NCI-H345 treated with DMSO at 0.1 percent for 48 hours (cell line): ENCODE data around the gene SCD5.

Experiments used
- DNase-seq: peaks from one replicate; lab custom pipeline; 2025; ENCODE audit not compliant: unreplicated experiment; lab: John Stamatoyannopoulos, UW

The SCD5 gene

DNA sequence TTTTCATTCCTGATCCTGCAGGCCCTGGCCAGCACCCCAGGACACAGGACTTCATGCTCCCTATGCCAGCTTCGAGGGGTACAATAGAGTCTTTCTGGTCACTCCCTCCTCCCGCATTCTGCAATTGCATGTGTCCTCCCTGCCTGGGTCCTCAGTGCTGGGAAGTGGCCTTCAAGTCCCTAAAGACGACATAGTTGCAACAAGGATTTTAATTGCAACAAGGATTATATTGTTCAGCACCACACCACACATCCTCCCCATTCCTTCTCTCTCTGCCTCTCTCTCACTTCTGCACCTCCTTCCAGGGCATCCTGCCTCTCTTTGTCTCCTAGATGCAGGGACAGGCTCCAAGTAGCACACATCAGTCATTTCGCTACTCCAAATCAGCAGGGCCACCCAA lies 25.5 kb downstream of the SCD5 start:
- no peak for DNase-seq

DNA sequence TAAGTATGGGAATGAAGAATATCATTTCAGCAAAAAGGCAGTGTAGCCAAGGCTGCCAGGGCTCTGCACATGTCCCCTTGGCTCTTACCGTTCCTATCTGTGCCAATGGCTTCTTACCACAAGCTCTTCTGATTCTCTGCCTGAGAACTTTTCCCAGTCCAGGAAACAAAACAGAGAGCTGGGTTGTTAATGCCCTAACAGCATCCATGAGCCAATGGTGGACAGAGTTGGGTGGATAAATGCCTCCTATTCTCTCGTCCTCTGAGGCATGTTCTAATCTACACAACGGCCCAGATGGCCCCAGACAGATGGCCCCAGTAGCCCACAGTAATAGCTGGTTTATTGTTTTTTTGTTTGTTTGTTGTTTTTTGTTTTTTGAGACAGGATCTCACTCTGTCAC lies 28.0 kb downstream of the SCD5 start:
- DNase-seq, result no peak

DNA sequence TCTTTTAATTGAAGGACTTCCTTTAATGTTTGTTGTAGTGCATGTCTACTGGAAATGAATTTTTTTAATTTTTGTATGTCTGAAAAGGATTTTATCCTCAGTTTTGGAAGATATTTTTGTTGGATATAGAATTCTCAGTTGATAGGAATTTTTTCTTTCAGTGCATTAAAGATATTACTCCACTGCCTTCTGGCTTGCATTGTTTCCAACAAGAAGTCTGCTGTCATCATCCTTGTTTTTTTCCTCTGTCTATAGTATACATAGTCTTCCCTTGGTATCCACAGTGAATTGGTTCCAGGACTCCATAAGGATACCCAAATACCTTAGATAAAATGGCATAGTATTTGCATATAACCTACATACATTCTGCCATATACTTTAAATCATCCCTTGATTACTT lies 33.5 kb downstream of the SCD5 start:
- no peak for DNase-seq

DNA sequence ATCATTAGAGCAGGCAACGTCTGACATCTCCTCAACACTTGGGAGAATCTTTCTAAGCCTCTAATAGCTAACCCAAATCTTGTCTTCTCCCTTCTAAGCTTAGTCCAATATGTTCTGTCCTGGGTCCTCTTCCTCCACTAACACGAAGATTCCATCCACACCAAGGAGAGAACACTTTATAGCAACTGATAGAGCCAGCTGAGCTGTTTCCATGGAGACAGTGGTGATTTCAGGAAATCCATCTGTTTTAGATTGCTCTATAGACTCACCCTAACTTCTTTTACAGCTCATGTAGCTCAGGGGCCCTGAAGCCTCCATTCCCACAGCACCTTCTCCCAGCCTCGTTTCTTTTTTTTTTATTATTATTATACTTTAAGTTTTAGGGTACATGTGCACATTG lies 37.4 kb downstream of the SCD5 start:
- no peak for DNase-seq

DNA sequence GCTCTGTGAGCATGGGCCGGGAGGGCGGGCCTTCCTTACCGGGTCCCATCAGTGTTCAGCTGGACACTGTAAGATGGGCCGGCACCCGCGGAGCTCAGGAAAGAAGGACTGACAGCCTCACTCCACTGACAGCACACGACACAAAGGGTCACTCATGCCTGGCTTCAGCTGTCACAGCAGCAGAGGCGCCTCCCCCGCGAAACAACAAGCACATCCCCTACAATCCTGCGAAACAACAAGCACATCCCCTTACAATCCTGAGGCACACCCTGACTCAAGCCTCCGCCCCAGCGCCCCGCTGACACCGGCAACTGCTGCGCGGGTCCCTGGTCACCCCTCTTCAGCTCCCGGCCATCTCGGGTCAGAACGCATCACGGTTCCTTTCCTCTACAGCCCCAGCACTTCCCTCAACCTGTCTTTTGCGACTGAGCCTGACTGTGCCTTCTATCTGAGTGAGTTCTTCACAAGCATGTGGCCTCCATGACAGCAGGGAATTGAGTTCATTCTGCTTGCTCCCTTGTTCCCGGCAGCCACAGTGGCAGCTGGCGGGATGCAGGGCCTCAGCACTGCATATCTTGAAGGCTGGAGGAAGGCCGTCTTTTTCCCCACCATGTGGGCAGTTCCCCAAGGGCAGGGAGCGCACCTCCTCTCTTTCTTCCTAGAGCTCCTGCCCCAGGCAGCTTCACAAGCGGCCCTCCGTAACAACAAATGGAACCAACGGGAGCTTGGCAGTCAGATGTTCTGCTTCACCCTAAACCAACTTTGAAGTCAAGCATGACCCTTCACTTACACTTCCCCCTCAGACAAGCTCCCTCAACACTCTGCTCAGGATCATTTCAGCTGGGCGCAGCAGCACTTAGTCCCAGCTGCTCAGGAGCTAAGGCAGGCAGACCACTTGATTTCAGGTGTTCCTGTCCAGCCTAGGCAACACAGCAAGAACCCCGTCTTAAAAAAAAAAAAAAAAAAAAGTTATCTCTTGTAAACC lies 39.6 kb downstream of the SCD5 start:
- no peak for DNase-seq

DNA sequence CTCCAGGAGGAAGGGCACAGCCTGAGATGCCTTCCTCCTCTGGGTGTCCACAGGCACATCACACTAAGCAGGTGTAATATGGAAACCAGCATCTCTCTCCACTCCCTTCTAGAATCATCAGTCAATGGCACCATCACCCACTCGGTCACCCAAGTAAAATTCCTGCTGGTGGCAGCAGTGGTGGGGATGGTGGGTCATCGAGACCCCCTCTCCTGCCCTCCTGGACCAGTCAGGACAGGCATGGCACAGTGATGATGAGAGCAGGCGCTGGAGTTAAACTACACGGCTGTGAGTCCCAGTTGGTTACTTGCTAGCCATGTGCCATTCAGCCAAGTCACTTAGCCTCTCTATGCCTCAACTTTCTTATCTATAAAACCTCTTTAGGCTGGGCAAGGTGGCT lies 42.5 kb downstream of the SCD5 start:
- DNase-seq, result no peak

DNA sequence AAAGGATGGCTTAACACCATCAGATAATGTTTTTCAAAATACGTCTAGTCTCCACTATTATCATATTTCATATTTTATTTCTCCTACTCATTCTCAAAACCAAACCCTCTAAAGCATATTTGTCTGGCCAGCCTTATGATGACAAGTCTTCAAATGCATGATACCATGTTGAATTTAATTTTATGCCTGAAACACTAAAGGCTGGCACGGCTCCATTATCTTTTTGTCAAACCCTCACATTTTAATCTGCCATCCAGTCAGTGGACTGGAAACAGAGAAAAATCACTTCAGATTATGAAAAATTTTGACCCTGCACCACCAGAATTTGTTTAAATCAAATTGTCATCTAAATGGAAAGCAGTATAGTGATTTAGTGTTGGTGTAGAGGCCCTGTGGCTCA lies 42.9 kb downstream of the SCD5 start:
- DNase-seq, result no peak

DNA sequence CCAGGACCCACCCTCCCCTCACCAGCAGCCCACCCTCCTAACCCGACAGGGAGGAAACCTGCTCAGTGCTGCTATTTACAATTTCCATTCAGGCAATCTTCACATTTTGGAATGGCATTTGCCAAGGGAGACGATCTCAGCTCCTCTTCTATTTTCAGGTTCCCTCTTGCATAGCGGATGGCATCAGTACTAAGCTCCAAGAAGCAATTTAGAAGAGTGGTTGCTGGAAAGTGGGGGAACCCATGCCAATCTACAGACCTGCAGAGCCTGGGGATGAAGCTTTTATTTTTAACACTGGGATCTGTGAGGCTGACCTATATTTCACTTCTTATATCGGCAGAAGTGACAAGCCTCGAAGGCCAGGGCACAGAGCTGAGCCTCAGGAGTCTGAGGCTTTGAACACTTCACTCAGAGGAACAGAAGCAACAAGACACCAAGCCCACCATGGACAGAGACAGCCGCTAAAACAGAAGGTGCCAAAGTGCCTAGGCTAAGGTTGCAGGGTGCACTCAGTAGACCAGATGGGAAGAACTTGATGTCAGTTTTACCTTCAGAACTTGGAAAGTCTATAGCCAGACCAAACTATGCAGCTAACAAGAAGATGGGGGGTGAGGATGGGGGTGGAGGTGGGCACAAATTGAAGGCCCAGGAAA lies 44.0 kb downstream of the SCD5 start:
- no peak for DNase-seq

DNA sequence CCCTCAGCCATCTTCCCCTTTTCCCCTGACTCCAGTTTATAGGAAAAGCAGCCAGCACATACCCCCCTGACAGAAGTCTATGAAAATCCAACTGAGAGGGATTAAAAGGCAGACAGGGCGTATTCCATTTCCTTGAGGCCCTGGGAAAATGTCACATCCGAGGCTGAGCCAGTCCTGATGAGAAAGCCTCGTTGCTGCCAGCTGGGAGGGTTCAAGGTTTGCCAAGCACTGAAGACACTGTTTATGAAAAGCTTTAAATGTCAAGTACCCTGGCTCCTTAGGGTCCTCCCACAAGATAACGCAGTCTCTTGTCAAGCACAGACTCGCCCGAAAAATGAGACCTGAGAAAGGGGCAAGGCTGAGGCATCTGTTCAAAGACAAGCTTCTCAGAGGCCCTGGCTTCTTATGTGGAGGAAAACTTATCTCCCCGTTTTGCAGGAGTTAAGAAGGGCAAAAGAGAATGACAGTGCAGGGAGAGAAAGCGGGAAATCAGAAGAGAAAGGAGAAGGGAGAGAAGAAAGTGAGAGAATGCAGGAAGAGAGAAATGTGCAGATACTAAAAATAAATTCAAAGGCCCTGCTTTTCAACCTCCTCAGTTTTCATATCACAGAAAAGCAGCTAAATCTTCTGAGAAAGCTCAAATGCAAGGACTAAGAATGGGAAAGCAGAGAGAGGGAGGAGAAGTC lies 44.7 kb downstream of the SCD5 start:
- DNase-seq, result no peak

DNA sequence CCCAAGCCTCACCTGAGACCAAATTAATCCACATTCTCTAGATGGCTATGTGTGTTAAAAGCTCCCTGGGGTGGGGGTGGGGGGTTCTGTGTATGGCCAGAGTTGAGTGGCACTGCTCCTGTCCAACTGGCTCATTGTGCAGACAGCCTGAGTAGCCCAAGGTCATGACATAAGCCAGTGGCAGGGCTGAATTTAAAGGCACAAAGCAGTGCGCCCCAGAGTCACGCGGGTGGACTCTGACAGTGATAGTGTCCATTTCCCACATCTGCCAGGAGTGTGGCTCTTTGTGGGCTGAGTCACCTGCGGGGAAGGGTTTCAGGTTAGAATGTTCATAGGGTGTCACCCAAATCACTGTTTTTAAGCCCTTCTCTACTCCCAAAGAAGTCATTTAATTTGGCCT lies 45.4 kb downstream of the SCD5 start:
- no peak for DNase-seq

DNA sequence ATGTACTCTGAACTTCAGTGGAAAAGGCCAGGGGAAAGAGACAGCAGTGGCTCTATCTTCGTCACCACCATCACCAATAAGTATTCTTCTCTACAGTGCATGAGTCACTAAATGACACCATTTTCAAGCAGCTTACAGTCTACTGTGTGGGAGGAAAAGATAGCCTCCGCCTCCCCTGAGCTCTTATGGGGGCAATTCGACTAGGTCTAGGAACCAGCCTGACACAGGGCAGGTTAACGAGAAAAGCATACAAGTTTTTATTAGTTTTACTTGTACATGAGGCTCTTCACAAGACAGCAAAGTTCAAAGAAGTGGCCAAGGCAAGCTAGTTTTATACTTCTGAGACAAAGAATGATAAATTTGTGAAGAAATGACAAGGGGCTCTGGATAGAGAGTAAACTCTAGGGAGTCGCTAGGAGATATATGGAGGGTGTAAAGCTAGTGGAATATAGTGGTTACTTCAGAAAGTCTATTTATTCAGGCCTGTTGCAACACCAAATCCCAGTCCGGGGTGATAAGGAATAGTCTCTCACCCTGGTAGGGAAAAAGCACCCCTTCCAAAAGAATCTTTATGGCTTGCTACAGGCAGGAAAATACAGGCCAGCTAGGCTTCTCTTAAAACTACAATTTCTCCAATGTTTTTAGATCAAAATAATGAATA lies 49.7 kb downstream of the SCD5 start:
- no peak for DNase-seq

DNA sequence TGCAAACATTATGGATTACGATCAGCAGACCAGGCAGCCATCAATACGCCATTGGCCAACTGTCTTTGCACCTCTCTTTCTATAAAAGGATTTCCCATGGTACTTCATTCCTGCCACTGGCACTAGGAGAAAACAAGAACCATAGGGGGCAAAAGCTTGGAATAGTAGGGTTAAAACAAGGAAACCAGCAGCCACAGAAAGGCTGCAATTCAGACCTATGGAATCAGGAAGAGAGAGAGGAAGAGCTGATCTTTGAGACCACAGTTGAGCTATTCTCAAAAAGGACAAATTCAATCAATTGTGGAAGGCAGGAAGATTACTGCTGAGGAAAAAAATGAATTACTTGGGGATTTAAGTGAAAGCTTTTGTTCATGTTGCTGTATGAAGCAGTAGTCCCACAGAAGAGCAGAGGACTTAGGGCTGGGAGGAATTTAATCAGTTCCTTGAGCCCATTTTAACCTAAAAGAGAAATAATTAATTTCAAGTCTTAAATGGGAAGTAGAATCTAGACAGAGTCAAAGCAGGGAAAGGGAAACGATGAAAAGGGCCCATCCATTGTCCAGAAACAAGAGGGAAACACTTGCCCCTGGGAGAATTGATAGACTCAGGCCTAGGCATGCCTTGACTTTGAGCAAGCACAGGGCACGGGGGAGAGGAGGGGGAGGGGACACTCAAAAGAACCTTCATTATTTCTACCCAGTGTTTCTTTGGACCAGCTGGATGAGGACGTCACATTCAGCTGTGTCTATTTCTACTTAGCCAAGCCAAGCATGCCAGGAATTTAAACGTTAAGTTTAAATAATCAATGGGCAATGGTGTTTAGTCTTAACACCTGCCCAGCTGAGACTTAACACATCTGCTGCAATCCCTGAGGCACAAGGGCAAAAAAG lies 50.7 kb downstream of the SCD5 start:
- no peak for DNase-seq

DNA sequence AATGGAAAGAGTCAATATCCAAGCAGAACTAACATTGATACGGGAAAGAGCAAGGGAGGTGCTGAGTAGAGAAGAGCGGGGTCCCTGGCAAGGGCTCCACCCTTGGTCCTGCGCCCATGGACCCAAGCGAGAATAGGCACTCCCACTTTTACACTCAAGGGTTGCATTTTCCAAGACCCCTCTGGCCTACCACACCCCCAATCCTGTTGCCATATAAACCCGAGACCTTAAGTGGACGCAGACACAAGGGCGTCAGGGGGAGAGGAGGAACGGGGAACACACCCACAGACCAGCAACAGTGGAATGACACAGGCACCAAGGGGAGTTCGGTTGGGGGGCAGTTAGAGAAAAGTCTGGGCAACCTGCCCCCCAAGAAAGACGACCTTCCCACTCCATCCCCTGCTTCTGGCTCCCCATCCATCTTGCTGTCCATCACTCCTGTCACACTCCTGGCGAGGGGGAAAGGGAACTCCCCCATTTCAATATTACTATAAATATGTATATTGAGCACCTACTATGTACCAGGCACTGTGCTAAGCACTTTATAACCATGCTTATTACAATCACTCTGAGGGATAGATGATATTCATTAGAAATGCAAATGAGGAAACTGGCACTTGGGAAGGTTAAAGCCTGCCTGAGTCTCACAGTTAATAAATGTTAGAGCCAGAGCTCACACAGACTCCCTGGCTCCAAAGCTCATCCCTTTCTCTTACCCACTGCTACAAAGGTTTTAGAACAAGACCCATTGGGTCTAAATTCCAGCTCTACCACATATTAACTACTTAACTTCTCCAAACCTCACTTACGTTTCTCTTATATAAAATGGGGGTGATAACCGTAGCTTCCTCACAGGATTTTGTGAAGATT lies 51.7 kb downstream of the SCD5 start:
- no peak for DNase-seq

DNA sequence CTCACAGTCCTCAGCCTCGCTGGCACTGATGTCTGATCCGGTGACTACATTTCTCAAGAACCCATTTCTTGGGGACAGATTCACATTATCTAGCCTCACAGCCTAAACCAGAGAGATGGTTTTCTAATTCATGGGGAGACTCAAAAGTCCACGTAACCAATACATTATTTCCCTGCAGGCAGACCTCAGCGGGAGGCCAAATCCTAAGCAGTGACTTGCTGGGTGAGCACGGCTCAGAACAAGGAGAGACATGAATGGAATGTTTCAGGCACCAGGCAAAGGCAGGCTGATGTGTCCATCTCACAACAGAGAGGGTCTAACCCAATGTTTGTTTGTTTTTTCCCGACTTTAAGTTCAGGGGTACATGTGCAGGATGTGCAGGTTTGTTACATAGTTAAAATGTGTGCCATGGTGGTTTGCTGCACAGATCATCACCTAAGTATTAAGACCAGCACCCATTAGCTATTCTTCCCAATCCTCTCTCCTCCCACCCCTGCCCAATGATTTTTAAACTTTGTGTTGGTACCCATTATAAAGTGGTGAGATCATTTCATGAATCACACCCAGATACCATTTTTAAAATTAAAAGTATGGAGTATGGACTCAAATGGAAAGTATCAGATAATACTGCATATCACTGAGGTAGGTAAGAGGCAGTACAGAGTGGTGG lies 53.3 kb downstream of the SCD5 start:
- DNase-seq, result no peak

DNA sequence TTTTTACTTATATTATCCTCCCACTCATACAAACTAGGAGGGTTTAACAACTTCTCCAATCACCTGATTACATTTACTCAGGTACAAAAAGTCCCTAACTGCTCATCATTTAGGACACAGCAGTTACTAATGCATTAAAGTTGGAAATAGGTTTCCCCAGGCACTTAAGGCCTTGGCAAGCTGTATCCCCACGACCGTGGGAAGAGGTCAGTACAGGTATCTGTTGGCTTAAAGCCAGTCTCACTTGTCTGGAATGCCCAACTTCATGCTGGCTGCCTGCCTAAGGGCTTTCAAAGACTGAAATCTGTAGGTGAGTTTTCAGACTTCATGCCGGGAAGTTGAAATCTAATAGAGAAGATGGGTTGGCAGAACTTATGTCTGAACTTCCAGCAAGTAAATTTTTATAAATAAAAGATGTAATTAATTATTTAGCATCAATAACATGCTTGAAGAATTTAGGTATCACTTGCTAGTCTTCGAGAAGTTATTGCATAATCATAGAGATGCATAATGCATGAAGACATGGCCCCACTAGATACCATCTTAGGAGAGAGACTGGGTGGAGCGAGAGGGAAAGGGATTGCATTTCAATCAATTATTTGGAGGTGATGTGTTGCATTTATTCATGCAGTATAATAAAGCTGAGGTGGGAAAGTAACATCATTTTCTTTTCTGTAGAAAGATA lies 54.2 kb downstream of the SCD5 start:
- DNase-seq, result no peak

DNA sequence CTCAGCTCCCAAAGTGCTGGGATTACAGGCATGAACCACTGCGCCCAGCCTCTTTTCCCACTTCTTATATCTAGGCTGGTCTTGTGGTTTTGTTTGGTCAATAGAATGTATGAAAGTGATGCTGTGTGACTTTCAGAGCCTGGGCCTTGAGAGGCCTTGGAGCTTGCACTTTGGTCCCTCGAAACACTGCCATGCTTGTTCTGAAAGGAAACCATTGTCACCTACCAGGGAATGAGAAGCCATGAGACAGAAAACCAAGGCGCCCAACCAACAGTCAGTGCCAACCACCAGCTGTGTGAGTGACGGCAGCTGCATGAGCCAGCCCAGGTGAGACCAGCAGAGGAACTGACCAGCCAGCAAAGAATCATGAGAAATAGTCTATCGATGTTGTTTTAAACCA lies 57.4 kb downstream of the SCD5 start:
- no peak for DNase-seq

DNA sequence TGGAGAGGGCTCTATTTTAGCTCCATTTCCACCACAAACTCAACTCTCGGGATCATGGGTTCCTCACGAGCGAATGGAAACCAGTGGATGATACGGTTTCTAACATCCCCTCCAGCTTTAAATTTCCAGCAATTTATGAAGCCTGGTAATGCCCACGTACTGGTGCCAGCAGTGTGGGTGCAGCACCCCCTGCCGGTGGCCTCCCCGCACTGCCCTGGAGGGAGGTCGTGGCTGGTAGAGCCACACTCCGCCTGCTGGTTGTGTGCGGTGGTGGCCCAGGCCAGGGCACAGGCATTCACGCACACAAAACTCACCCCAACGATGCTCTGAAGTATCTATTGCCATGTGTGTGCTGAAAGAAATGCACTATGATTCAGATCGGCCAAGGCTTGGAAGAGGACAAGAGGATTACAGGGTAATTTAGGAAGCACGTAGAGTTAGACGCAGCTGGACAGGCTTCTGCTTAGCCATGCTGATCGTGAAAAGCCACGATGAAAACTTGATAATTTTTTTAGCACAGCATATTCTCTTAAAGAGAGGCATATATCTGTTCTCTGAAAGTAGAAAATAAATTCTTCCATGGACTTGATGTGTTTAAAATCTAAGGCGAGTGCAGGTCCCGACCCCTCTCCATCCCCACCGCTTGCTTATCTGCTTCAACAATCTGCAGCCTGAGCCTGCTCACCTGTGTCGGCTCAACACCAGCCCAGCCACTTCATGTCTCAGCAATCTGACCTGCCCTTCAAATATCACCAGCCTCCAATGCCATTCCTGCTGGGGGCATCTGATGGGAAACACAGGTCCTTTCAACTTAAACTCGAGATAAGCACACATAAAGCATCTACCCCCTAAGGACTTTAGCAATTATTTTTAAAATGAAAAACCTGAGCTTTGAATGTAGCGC lies 59.1 kb downstream of the SCD5 start:
- no peak for DNase-seq
